Osteoblast (primary cell): Measurements from ENCODE around the gene GADL1. TPM values are rescaled to one million over a fixed set of nuclear protein-coding genes. Genes with fewer than 3 reads are reported as not detected.

Experiments used
- DNase-seq: peaks from one replicate; pipeline ENCODE4 v3.0.0; 2011; ENCODE audit warnings: low spot score, mixed read lengths; ENCODE audit not compliant: insufficient read length; ENCODE audit errors: missing footprints
- H2AFZ ChIP-seq: 2 replicates; pipeline ENCODE4 v1.6.0; 2011; ENCODE audit warnings: mild to moderate bottlenecking, low read length
- H3K27ac ChIP-seq: 2 replicates; pipeline ENCODE4 v1.5.1; 2011; ENCODE audit warnings: mild to moderate bottlenecking, low read depth, low read length, moderate library complexity
- H3K27me3 ChIP-seq: 2 replicates; pipeline ENCODE4 v1.6.0; 2012; ENCODE audit warnings: mild to moderate bottlenecking, control low read depth, inconsistent platforms, low read length, moderate library complexity; ENCODE audit not compliant: insufficient read depth
- H3K36me3 ChIP-seq: 2 replicates; pipeline ENCODE4 v1.5.1; 2011; ENCODE audit warnings: mild to moderate bottlenecking, low read length, control low read depth, moderate library complexity; ENCODE audit not compliant: insufficient read depth
- H3K4me1 ChIP-seq: 2 replicates; pipeline ENCODE4 v1.5.1; 2011; ENCODE audit warnings: mild to moderate bottlenecking, low read length, control low read depth, moderate library complexity; ENCODE audit not compliant: insufficient read depth
- H3K4me2 ChIP-seq: 2 replicates; pipeline ENCODE4 v1.6.0; 2011; ENCODE audit warnings: mild to moderate bottlenecking, low read length; ENCODE audit not compliant: insufficient read depth
- H3K4me3 ChIP-seq: fragments of 200-600 bp; sonication (generic); 3 replicates; pipeline ENCODE4 v1.5.1; 2012; ENCODE audit warnings: mild to moderate bottlenecking, low read length, inconsistent platforms; ENCODE audit not compliant: insufficient read depth
- H3K79me2 ChIP-seq: 2 replicates; pipeline ENCODE4 v1.6.0; 2012; ENCODE audit warnings: mild to moderate bottlenecking, low read length, control low read depth, inconsistent platforms; ENCODE audit not compliant: insufficient read depth
- H3K9me3 ChIP-seq: 2 replicates; pipeline ENCODE4 v1.5.1; 2011; ENCODE audit warnings: low read depth, low read length, control low read depth
- H4K20me1 ChIP-seq: 2 replicates; pipeline ENCODE4 v1.6.0; 2012; ENCODE audit warnings: mild to moderate bottlenecking, low read length, control low read depth; ENCODE audit not compliant: insufficient read depth
- total RNA-seq: library from RNA; depleted of rRNA; stranded (reverse); fragments of >200 nt; gene quantifications from 2 replicates; pipeline ENCODE4 v1.2.3, GENCODE V29; 2012
- TF ChIP-seq, protein P1 (sequence below): IDR thresholded peaks from 2 replicates; pipeline ENCODE4 v1.5.1; 2011; ENCODE audit warnings: mild to moderate bottlenecking, low read depth, low read length, moderate library complexity; ENCODE audit errors: extremely low read depth

GADL1 gene
- total RNA-seq, 1 donor = not detected

DNA sequence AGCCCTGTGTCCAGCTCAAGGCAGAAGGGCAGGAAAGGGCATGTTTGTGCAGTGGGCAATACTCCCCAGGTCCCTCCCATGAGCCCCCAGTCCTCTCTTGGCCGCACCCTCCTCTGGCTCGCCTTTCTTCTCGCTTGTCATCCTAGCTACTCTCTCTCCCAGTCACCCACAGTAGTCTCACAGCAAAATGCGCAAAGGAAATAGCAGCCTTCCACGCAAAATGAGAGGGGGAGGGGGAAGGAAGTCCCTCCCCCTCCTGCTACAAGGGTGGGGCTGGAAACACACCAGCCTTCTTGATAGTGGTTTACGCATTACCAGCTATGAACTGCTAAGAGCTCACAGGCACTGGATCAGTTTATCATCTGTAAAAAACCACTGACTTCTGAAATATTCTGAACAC, 83.8 kb downstream of the GADL1 start:
- no peak for DNase-seq
- peaks cover 3% of the 10 kb centered on the region for H3K27me3 ChIP-seq
- H3K4me1 ChIP-seq = peaks cover 4% of the 10 kb centered on the region
- no peak overlapping the region for H3K4me2 ChIP-seq
- H3K79me2 ChIP-seq = no peaks in the 10 kb centered on the region
- no peaks in the 10 kb centered on the region for H3K9me3 ChIP-seq
- no peaks in the 10 kb centered on the region for H4K20me1 ChIP-seq
- H3K36me3 ChIP-seq = no peaks in the 10 kb centered on the region
- no peak overlapping the region for H3K4me3 ChIP-seq
- H2AFZ ChIP-seq = no peak overlapping the region
- TF ChIP-seq, protein P1, sequence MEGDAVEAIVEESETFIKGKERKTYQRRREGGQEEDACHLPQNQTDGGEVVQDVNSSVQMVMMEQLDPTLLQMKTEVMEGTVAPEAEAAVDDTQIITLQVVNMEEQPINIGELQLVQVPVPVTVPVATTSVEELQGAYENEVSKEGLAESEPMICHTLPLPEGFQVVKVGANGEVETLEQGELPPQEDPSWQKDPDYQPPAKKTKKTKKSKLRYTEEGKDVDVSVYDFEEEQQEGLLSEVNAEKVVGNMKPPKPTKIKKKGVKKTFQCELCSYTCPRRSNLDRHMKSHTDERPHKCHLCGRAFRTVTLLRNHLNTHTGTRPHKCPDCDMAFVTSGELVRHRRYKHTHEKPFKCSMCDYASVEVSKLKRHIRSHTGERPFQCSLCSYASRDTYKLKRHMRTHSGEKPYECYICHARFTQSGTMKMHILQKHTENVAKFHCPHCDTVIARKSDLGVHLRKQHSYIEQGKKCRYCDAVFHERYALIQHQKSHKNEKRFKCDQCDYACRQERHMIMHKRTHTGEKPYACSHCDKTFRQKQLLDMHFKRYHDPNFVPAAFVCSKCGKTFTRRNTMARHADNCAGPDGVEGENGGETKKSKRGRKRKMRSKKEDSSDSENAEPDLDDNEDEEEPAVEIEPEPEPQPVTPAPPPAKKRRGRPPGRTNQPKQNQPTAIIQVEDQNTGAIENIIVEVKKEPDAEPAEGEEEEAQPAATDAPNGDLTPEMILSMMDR = no peak
- H3K27ac ChIP-seq = no peak overlapping the region

DNA sequence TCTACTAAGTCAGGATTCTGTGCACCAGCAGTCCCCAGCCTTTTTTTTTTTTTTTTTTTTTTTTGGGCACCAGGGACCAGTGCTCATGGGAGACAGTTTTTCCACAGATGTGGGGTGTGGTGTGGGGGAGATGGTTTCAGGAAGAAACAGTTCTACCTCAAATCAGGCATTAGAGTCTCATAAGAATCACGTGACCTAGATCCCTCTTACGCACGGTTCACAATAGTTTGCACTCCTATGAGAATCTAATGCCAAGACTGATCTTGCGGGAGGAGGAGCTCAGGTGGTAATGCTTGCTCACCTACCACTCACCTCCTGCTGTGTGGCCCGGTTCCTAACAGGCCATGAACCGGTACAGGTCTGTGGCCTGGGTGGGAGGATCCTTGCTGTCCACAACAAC, 88.8 kb downstream of the GADL1 start:
- Histone ChIP-seq H3K4me2 (no peak overlapping the region), H3K4me3 (no peak overlapping the region)
- no peak for DNase-seq

DNA sequence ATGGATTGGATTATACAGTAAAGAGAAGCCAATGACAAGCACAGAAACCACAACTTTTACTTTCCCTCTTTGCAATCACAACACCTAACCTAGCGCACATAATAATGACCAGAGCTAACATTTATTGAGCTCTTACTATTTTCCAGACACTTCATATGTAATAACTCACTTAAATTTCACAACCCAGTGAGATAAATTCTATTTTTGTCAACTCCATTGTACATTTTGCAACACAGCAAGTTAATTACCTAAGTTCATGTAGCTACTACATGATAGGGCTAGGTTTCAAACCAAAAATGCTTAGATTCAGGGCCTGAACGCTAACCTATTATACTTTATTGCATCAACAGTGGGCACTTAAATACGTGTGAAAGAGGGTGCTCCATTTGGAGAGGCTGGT, 89.5 kb downstream of the GADL1 start:
- Histone ChIP-seq H3K4me1 (no peaks in the 10 kb centered on the region), H3K27me3 (peaks cover 3% of the 10 kb centered on the region), H3K79me2 (no peaks in the 10 kb centered on the region), H3K9me3 (no peaks in the 10 kb centered on the region), H3K36me3 (no peaks in the 10 kb centered on the region), H4K20me1 (no peaks in the 10 kb centered on the region), H2AFZ (no peak overlapping the region), H3K27ac (no peak overlapping the region), H3K4me2 (no peak overlapping the region), H3K4me3 (no peak overlapping the region)
- TF ChIP-seq, protein P1 = no peak
- no peak for DNase-seq

More for the DNA sequence above, 88.8 kb downstream of the GADL1 start:
- no peaks in the 10 kb centered on the region for H3K4me1 ChIP-seq
- no peak overlapping the region for H3K27ac ChIP-seq
- H3K9me3 ChIP-seq = no peaks in the 10 kb centered on the region
- TF ChIP-seq, protein P1 = no peak
- no peaks in the 10 kb centered on the region for H3K36me3 ChIP-seq
- no peaks in the 10 kb centered on the region for H4K20me1 ChIP-seq
- H3K79me2 ChIP-seq = no peaks in the 10 kb centered on the region
- H3K27me3 ChIP-seq = peaks cover 3% of the 10 kb centered on the region
- H2AFZ ChIP-seq = no peak overlapping the region

DNA sequence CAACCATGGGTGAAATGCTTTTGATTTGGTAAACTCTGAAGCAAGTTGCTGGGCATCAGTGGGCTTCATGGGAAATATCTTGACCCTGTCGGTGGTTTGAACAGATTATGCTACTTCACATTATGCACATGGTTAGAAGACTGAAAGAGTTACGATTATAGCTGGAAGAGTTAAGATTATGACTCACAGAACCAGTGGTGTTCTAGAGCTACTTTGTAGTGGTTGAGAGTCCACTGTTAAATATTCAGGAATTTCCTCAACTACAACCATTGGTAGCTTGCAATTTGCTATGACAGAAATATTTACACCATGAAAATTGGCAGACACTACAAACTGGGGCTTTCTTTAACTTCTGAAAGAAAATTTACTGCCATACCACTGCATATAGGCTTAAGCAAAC, 99.3 kb downstream of the GADL1 start:
- Histone ChIP-seq H3K79me2 (no peaks in the 10 kb centered on the region), H3K27me3 (peaks cover 4% of the 10 kb centered on the region), H3K36me3 (no peaks in the 10 kb centered on the region), H3K9me3 (no peaks in the 10 kb centered on the region), H2AFZ (no peak overlapping the region), H3K4me2 (no peak overlapping the region), H4K20me1 (no peaks in the 10 kb centered on the region), H3K4me3 (no peak overlapping the region), H3K4me1 (no peaks in the 10 kb centered on the region), H3K27ac (no peak overlapping the region)
- TF ChIP-seq, protein P1 = no peak
- DNase-seq = no peak
